C4-2B (cell line): ENCODE data around the gene VGLL4.
A peak's percentile ranks its signal among the peaks of the same experiment; 100 is the strongest.

ENCODE experiments used
- H3K27ac ChIP-seq: fragments of 450-650 bp; 2 replicates; pipeline ENCODE4 v1.5.1; 2017
- CTCF ChIP-seq: fragments of 450-650 bp; conservative IDR thresholded peaks from 2 replicates; pipeline ENCODE4 v1.5.1; 2017; ENCODE audit warnings: mild to moderate bottlenecking
- ZFX ChIP-seq: fragments of 450-650 bp; IDR thresholded peaks from 2 replicates; pipeline ENCODE4 v1.6.1; 2017

The VGLL4 gene

GRCh38 chr3:11588755-11589154 lies 55.0 kb downstream of the VGLL4 start:
- TF ChIP-seq ZFX, result no peak
- H3K27ac ChIP-seq, result no peak overlapping the region

GRCh38 chr3:11588338-11588737 lies 55.4 kb downstream of the VGLL4 start:
- no peak overlapping the region for H3K27ac ChIP-seq
- TF ChIP-seq ZFX (no peak), CTCF (no peak)

- TF ChIP-seq CTCF (no peak), ZFX (no peak)
- no peak overlapping the region for H3K27ac ChIP-seq
These were observed 55.9 kb downstream of the VGLL4 start for GRCh38 chr3:11587766-11588165.

GRCh38 chr3:11584570-11584969 lies 59.1 kb downstream of the VGLL4 start:
- TF ChIP-seq ZFX (no peak), CTCF (no peak)
- H3K27ac ChIP-seq, result no peak overlapping the region

- H3K27ac ChIP-seq, result no peak overlapping the region
- TF ChIP-seq ZFX (no peak), CTCF (no peak)
These were observed 60.1 kb downstream of the VGLL4 start for GRCh38 chr3:11583638-11584046.

- no peak overlapping the region for H3K27ac ChIP-seq
- TF ChIP-seq ZFX (no peak), CTCF (no peak)
These were observed 60.5 kb downstream of the VGLL4 start for GRCh38 chr3:11583235-11583634.

- H3K27ac ChIP-seq, result peak overlapping the region; percentile 57
These were observed 61.3 kb downstream of the VGLL4 start for GRCh38 chr3:11582191-11582968.

More at GRCh38 chr3:11582191-11582968, 61.3 kb downstream of the VGLL4 start:
- TF ChIP-seq ZFX, result no peak
- no peak for TF ChIP-seq CTCF
